GM06990 (cell line): ENCODE results near the gene DNAJB8.

Experiments used
- DNase-seq: peaks from one replicate; pipeline ENCODE4 v3.0.0-alpha.2; 2011; ENCODE audit not compliant: insufficient read length; ENCODE audit errors: extremely low read depth
- H3K27me3 ChIP-seq: replicated peaks from 2 replicates; pipeline ENCODE4 v1.6.0; 2011; ENCODE audit warnings: low read length; ENCODE audit not compliant: control insufficient read depth, insufficient read depth
- H3K36me3 ChIP-seq: 2 replicates; pipeline ENCODE4 v1.5.1; 2011; ENCODE audit warnings: low read length; ENCODE audit not compliant: control insufficient read depth, insufficient read depth
- H3K4me3 ChIP-seq: replicated peaks from 2 replicates; pipeline ENCODE4 v1.5.1; 2011; ENCODE audit warnings: low read depth, mild to moderate bottlenecking, control low read depth, low read length
- CTCF ChIP-seq: IDR thresholded peaks from 2 replicates; pipeline ENCODE4 v1.5.1; 2011; ENCODE audit warnings: low read length, control low read depth, mild to moderate bottlenecking, inconsistent platforms; ENCODE audit not compliant: insufficient read depth, poor library complexity, severe bottlenecking

DNAJB8 gene

GRCh38 chr3:128472449-128473179 lies 5.9 kb upstream of the DNAJB8 start:
- Histone ChIP-seq H3K36me3 (no peaks in the 10 kb centered on the region), H3K27me3 (no peaks in the 10 kb centered on the region; the same call in none of the 2 replicates), H3K4me3 (no peak overlapping the region)
- no peak for DNase-seq
- no peak for TF ChIP-seq CTCF

GRCh38 chr3:128471720-128472119 lies 5.0 kb upstream of the DNAJB8 start:
- TF ChIP-seq CTCF: no peak
- Histone ChIP-seq H3K27me3 (no peaks in the 10 kb centered on the region; the same call in none of the 2 replicates), H3K4me3 (no peak overlapping the region), H3K36me3 (no peaks in the 10 kb centered on the region)
- DNase-seq: no peak

- Histone ChIP-seq H3K4me3 (no peak overlapping the region), H3K27me3 (no peaks in the 10 kb centered on the region; the same call in none of the 2 replicates)
- no peak for DNase-seq
Observed at GRCh38 chr3:128471110-128471509, 4.4 kb upstream of the DNAJB8 start.

GRCh38 chr3:128470134-128470899 lies 3.6 kb upstream of the DNAJB8 start:
- no peak for DNase-seq
- H3K27me3 ChIP-seq: no peaks in the 10 kb centered on the region; the same call in none of the 2 replicates
- no peaks in the 10 kb centered on the region for H3K36me3 ChIP-seq

More at GRCh38 chr3:128471110-128471509, 4.4 kb upstream of the DNAJB8 start:
- no peaks in the 10 kb centered on the region for H3K36me3 ChIP-seq
- TF ChIP-seq CTCF: no peak

GRCh38 chr3:128469556-128469955 lies 2.9 kb upstream of the DNAJB8 start:
- Histone ChIP-seq H3K27me3 (no peaks in the 10 kb centered on the region; the same call in none of the 2 replicates), H3K4me3 (no peak overlapping the region), H3K36me3 (no peaks in the 10 kb centered on the region)
- TF ChIP-seq CTCF: no peak
- no peak for DNase-seq

More at GRCh38 chr3:128470134-128470899, 3.6 kb upstream of the DNAJB8 start:
- no peak overlapping the region for H3K4me3 ChIP-seq
- TF ChIP-seq CTCF: no peak
